Measurements from ENCODE around the gene TSPYL4. TPM values are rescaled to one million over a fixed set of nuclear protein-coding genes. Genes with fewer than 3 reads are reported as not detected.

The TSPYL4 gene
- polyA plus RNA-seq, 1 donor from 2014 or later, result 97.2 TPM

DNA sequence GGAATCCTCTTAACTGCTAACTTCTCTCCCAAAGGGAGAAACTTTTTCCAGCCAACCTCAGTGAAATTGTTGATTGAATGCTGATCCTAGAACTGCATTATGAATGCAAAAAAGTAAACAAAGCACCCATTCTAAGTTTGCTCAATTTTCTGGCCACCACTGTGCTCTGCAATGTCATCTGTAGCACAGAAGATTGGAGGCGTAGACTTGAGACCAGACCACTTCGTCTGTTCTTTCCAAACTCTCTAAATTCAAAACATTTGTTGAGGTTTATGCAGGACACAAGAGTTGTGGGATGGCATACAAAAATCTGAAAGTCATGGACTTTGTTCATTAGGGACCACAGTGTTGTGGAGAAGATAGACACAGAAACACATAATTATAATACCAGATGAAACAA, 36.9 kb upstream of the TSPYL4 start:
- TF ChIP-seq, protein P1, sequence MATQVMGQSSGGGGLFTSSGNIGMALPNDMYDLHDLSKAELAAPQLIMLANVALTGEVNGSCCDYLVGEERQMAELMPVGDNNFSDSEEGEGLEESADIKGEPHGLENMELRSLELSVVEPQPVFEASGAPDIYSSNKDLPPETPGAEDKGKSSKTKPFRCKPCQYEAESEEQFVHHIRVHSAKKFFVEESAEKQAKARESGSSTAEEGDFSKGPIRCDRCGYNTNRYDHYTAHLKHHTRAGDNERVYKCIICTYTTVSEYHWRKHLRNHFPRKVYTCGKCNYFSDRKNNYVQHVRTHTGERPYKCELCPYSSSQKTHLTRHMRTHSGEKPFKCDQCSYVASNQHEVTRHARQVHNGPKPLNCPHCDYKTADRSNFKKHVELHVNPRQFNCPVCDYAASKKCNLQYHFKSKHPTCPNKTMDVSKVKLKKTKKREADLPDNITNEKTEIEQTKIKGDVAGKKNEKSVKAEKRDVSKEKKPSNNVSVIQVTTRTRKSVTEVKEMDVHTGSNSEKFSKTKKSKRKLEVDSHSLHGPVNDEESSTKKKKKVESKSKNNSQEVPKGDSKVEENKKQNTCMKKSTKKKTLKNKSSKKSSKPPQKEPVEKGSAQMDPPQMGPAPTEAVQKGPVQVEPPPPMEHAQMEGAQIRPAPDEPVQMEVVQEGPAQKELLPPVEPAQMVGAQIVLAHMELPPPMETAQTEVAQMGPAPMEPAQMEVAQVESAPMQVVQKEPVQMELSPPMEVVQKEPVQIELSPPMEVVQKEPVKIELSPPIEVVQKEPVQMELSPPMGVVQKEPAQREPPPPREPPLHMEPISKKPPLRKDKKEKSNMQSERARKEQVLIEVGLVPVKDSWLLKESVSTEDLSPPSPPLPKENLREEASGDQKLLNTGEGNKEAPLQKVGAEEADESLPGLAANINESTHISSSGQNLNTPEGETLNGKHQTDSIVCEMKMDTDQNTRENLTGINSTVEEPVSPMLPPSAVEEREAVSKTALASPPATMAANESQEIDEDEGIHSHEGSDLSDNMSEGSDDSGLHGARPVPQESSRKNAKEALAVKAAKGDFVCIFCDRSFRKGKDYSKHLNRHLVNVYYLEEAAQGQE (IDR thresholded peaks at IDR 0.05; ENCODE audit: borderline replicate concordance), result no peak
- TF ChIP-seq TAF1 (IDR thresholded peaks at IDR 0.05; ENCODE audit: low read depth), result no peak
- TF ChIP-seq SMC3 (conservative IDR thresholded peaks at IDR 0.05; ENCODE audit: poor library complexity), result no peak
- TF ChIP-seq POLR2AphosphoS5 (IDR thresholded peaks at IDR 0.05), result no peak
- no peaks in the 10 kb centered on the region for H3K9me2 ChIP-seq (ENCODE audit: insufficient read depth, low read length)
- H4K20me1 ChIP-seq (ENCODE audit: insufficient read depth), result no peaks in the 10 kb centered on the region
- no peak overlapping the region for H3K4me3 ChIP-seq (ENCODE audit: low read length)
- no peak overlapping the region for H3K4me2 ChIP-seq (ENCODE audit: low read length)
- H3K27me3 ChIP-seq (ENCODE audit: insufficient read depth, low read depth, low read length), result no peaks in the 10 kb centered on the region
- H3K36me3 ChIP-seq (ENCODE audit: insufficient read depth, low read length), result no peaks in the 10 kb centered on the region
- no peaks in the 10 kb centered on the region for H3K79me2 ChIP-seq (replicated peaks; ENCODE audit: insufficient read depth, low read length)
- no peak overlapping the region for H2AFZ ChIP-seq (ENCODE audit: low read depth, low read length)
- H3K9ac ChIP-seq (ENCODE audit: low read length), result no peak overlapping the region
- H3K27ac ChIP-seq (ENCODE audit: low read length), result no peak overlapping the region
- H3K9me3 ChIP-seq (ENCODE audit: low read length), result no peaks in the 10 kb centered on the region
- H3F3A ChIP-seq (ENCODE audit: insufficient read depth, low read length, poor library complexity, severe bottlenecking), result no peaks in the 10 kb centered on the region

DNA sequence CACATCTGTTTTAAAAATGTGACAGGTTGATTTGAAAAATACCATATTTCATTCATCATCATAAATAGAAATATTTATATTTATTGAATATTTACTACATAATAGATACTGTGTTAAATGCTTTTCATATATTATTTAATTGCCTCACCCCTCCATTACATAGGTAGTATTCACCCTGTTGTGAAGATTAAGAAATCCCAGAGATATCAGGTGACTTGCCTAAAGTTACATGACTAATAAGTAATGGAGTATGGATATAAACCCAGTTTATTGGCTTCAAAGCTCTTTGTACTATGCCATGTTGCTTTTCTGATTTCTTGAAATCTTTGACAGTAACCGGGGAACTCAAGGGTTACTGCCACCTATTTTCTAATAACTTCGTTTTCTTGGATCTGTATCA, 36.0 kb upstream of the TSPYL4 start:
- no peak overlapping the region for H2AFZ ChIP-seq (ENCODE audit: low read depth, low read length)
- no peak for TF ChIP-seq EP300 (conservative IDR thresholded peaks at IDR 0.05; ENCODE audit: poor library complexity, severe bottlenecking)
- no peak for TF ChIP-seq TAF1 (IDR thresholded peaks at IDR 0.05; ENCODE audit: low read depth)
- TF ChIP-seq, protein P2, sequence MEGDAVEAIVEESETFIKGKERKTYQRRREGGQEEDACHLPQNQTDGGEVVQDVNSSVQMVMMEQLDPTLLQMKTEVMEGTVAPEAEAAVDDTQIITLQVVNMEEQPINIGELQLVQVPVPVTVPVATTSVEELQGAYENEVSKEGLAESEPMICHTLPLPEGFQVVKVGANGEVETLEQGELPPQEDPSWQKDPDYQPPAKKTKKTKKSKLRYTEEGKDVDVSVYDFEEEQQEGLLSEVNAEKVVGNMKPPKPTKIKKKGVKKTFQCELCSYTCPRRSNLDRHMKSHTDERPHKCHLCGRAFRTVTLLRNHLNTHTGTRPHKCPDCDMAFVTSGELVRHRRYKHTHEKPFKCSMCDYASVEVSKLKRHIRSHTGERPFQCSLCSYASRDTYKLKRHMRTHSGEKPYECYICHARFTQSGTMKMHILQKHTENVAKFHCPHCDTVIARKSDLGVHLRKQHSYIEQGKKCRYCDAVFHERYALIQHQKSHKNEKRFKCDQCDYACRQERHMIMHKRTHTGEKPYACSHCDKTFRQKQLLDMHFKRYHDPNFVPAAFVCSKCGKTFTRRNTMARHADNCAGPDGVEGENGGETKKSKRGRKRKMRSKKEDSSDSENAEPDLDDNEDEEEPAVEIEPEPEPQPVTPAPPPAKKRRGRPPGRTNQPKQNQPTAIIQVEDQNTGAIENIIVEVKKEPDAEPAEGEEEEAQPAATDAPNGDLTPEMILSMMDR (IDR thresholded peaks at IDR 0.05; ENCODE audit: poor library complexity, severe bottlenecking), result no peak
- TF ChIP-seq MXI1 (conservative IDR thresholded peaks at IDR 0.05; ENCODE audit: poor library complexity, severe bottlenecking), result no peak
- no peak for TF ChIP-seq RAD21 (conservative IDR thresholded peaks at IDR 0.05)
- TF ChIP-seq POLR2AphosphoS5 (IDR thresholded peaks at IDR 0.05), result no peak
- no peak for TF ChIP-seq EZH2 (IDR thresholded peaks at IDR 0.05; ENCODE audit: borderline replicate concordance, insufficient read depth, low read length, poor library complexity, severe bottlenecking)
- TF ChIP-seq SMC3 (conservative IDR thresholded peaks at IDR 0.05; ENCODE audit: poor library complexity), result no peak
- TF ChIP-seq, protein P1 (IDR thresholded peaks at IDR 0.05; ENCODE audit: borderline replicate concordance), result no peak
- H3K9me2 ChIP-seq (ENCODE audit: insufficient read depth, low read length), result no peaks in the 10 kb centered on the region
- no peaks in the 10 kb centered on the region for H3K36me3 ChIP-seq (ENCODE audit: insufficient read depth, low read length)
- H3K27me3 ChIP-seq (ENCODE audit: insufficient read depth, low read depth, low read length), result no peaks in the 10 kb centered on the region
- no peaks in the 10 kb centered on the region for H3K79me2 ChIP-seq (replicated peaks; ENCODE audit: insufficient read depth, low read length)
- no peaks in the 10 kb centered on the region for H3K9me3 ChIP-seq (ENCODE audit: low read length)
- H3K9ac ChIP-seq (ENCODE audit: low read length), result no peak overlapping the region
- H3K27ac ChIP-seq (ENCODE audit: low read length), result no peak overlapping the region
- H4K20me1 ChIP-seq (ENCODE audit: insufficient read depth), result no peaks in the 10 kb centered on the region
- H3K4me3 ChIP-seq (ENCODE audit: low read length), result no peak overlapping the region
- no peaks in the 10 kb centered on the region for H3F3A ChIP-seq (ENCODE audit: insufficient read depth, low read length, poor library complexity, severe bottlenecking)
- H3K4me2 ChIP-seq (ENCODE audit: low read length), result no peak overlapping the region

Data from neural cell (in vitro differentiated cells).